Pancreas (tissue), 10 donors: ENCODE results near the gene ACOXL. TPM values are rescaled to one million over a fixed set of nuclear protein-coding genes. Genes with fewer than 3 reads are reported as not detected.

Experiments
- ATAC-seq, 4 donors: fragments of 200-7000 bp; cut with Tn5 transposase; one replicate each; pipeline versions ENCODE4 v1.8.0 to v1.9.1; 2020; ENCODE audit warnings: mild to moderate bottlenecking in 4 of 4, moderate library complexity in 4 of 4
- DNase-seq, 6 donors: peaks; one replicate each; pipeline ENCODE4 v3.0.0-alpha.2; 2020
- FAIRE-seq: peaks from 2 replicates; lab custom pipeline; 2012; peaks lifted over from hg19 to GRCh38; lab: Jason Lieb, UNC
- H3K27ac ChIP-seq, 4 donors: fragments of 200-600 bp; sonication (generic); 1 replicate in 3 of 4; 2 replicates in 1 of 4; pipeline versions ENCODE4 v1.5.0 to v1.8.0; 2020
- H3K27me3 ChIP-seq, 4 donors: fragments of 200-600 bp; one replicate each; pipeline ENCODE4 v1.8.0; 2021
- H3K36me3 ChIP-seq, 3 donors: fragments of 200-600 bp; sonication (generic) in 1 of 3; one replicate each; pipeline versions ENCODE4 v1.5.0 to v1.8.0; 2020 to 2021
- H3K4me1 ChIP-seq, 3 donors: fragments of 200-600 bp; one replicate each; pipeline ENCODE4 v1.8.0; 2021
- H3K4me3 ChIP-seq, 4 donors: fragments of 200-600 bp; sonication (generic) in 2 of 4; one replicate each; pipeline versions ENCODE4 v1.5.0 to v1.8.0; 2020 to 2021
- H3K9me3 ChIP-seq, 4 donors: fragments of 200-600 bp; one replicate each; pipeline ENCODE4 v1.8.0; 2021
- WGBS, 2 donors: extraction: QIAGEN DNeasy Blood & Tissue Kit; methylation state at CpG; one replicate each; pipeline ENCODE4 v1.1.7; 2013; 5-methylcytosine and 5-hydroxymethylcytosine counted together
- intact Hi-C, 3 donors: fragments of 100-400 bp; cut with DNase I; formaldehyde crosslinking; loops; one replicate each; pipeline versions ENCODE4 v1.11.1 to v1.14.2; 2022
- polyA plus RNA-seq, 2 donors: library from polyadenylated mRNA; stranded (reverse); fragments of 200-250 nt; gene quantifications; one replicate each; pipeline ENCODE4 v1.2.3, GENCODE V29; 2013
- total RNA-seq, 6 donors: library from RNA; stranded (reverse); fragmentation: NEBNext Ultra II Directional in 4 of 6; extraction: Animal tissue kit (Norgen Biotek cat#: 25700) in 4 of 6; gene quantifications; one replicate each; pipeline versions ENCODE4 v1.2.1 to v1.2.4, GENCODE V29; 2021 to 2023
- TF ChIP-seq, protein P1 (sequence below), 4 donors: fragments of 200-600 bp; sonication (generic) in 3 of 4; IDR thresholded peaks; one replicate each; pipeline versions ENCODE4 v1.5.0 to v1.8.0; 2021; ENCODE audit warnings: antibody characterized with exemption in 4 of 4
- donor health status: healthy with polysubstance abuse.
- donor health status: DM: no; HTN: no; CAD: no; lungs with moderate emphysema.
- donor health status: DM: no; HTN: no; CAD: no.
- donor health status: control.
- donor health status: control.
- donor health status: Bipolar disorder and iron deficiency.
- donor health status: DM: yes; HTN: yes; CAD: no.
- donor health status: DM: no; HTN: no; CAD: no.
- donor health status: DM: no; HTN: no; CAD: no.
- donor health status: DM: yes; HTN: yes; CAD: no.

ACOXL gene
- total and polyA plus RNA-seq, 8 donors, result 0.06 to 0.75 (median 0.21) TPM; not detected in 2

GRCh38 chr2:110843496-110843895, 111.1 kb downstream of the ACOXL start:
- H3K27me3 ChIP-seq, result no peaks in the 10 kb centered on the region
- TF ChIP-seq, protein P1, sequence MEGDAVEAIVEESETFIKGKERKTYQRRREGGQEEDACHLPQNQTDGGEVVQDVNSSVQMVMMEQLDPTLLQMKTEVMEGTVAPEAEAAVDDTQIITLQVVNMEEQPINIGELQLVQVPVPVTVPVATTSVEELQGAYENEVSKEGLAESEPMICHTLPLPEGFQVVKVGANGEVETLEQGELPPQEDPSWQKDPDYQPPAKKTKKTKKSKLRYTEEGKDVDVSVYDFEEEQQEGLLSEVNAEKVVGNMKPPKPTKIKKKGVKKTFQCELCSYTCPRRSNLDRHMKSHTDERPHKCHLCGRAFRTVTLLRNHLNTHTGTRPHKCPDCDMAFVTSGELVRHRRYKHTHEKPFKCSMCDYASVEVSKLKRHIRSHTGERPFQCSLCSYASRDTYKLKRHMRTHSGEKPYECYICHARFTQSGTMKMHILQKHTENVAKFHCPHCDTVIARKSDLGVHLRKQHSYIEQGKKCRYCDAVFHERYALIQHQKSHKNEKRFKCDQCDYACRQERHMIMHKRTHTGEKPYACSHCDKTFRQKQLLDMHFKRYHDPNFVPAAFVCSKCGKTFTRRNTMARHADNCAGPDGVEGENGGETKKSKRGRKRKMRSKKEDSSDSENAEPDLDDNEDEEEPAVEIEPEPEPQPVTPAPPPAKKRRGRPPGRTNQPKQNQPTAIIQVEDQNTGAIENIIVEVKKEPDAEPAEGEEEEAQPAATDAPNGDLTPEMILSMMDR (IDR thresholded peaks at IDR 0.05), result no peak
- no peak overlapping the region for H3K4me3 ChIP-seq
- H3K9me3 ChIP-seq, result no peaks in the 10 kb centered on the region
- 39 to 44% methylated on average over 2 of the region's 2 CpGs for WGBS, 2 donors
- H3K27ac ChIP-seq, result no peak overlapping the region
- FAIRE-seq (no peak), DNase-seq (no peak), ATAC-seq (no peak)
- intact Hi-C loops, result no loop called here
- H3K4me1 ChIP-seq, result no peaks in the 10 kb centered on the region
- no peaks in the 10 kb centered on the region for H3K36me3 ChIP-seq

- ATAC-seq (no peak), DNase-seq (no peak), FAIRE-seq (no peak)
- 69 to 75% methylated on average over 8 of the region's 8 CpGs for WGBS, 2 donors
- H3K27me3 ChIP-seq, result no peaks in the 10 kb centered on the region
- no peaks in the 10 kb centered on the region for H3K36me3 ChIP-seq
- no peaks in the 10 kb centered on the region for H3K9me3 ChIP-seq
- no peaks in the 10 kb centered on the region for H3K4me1 ChIP-seq
- TF ChIP-seq, protein P1 (IDR thresholded peaks at IDR 0.05), result no peak
- H3K4me3 ChIP-seq, result no peak overlapping the region
- H3K27ac ChIP-seq, result no peak overlapping the region
- intact Hi-C loops, result no loop called here
These were observed 111.7 kb downstream of the ACOXL start for GRCh38 chr2:110843959-110844510.

- 86 to 92% methylated on average over 9 of the region's 9 CpGs for WGBS, 2 donors
- intact Hi-C loops, result no loop called here
- Histone ChIP-seq H3K27ac (no peak overlapping the region), H3K9me3 (no peaks in the 10 kb centered on the region), H3K4me3 (no peak overlapping the region), H3K27me3 (no peaks in the 10 kb centered on the region), H3K36me3 (no peaks in the 10 kb centered on the region), H3K4me1 (no peaks in the 10 kb centered on the region)
- FAIRE-seq (no peak), DNase-seq (no peak), ATAC-seq (no peak)
- TF ChIP-seq, protein P1 (IDR thresholded peaks at IDR 0.05), result no peak
These were observed 115.3 kb downstream of the ACOXL start for GRCh38 chr2:110847651-110848050.

- FAIRE-seq (no peak), ATAC-seq (no peak), DNase-seq (no peak)
- no peaks in the 10 kb centered on the region for H3K36me3 ChIP-seq
- no peak overlapping the region for H3K27ac ChIP-seq
- 66 to 87% methylated on average over 2 of the region's 2 CpGs for WGBS, 2 donors
- H3K9me3 ChIP-seq, result no peaks in the 10 kb centered on the region
- H3K4me1 ChIP-seq, result no peaks in the 10 kb centered on the region
- intact Hi-C loops, result no loop called here
- no peak overlapping the region for H3K4me3 ChIP-seq
- TF ChIP-seq, protein P1 (IDR thresholded peaks at IDR 0.05), result no peak
- H3K27me3 ChIP-seq, result no peaks in the 10 kb centered on the region
These were observed 115.7 kb downstream of the ACOXL start for GRCh38 chr2:110848071-110848470.

DNA sequence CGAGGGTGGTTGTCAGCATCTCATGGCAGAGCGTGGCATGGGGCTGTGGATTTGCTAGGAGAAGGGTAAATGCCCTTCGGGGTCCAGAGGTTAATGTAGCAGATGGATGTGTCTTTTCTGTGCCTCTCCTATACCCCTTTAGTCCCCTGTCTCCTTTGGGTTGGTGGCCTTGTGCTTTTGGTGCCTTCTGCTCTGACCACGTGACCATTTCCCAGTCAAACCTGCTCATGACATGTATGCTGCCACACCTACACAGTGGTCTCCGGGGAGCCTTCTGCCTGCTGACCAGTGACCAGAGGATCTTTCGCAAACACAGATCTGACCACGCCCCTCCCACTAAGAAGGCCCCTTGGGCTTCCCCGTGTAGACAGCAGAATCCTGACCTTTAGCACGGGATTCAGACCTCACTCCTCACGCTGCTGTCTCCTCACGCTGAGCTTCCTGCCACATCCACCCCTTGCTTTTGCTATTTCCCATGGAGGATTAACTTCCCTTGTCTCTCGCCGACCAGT, 116.2 kb downstream of the ACOXL start:
- 74 to 80% methylated on average over 13 of the region's 13 CpGs for WGBS, 2 donors
- TF ChIP-seq, protein P1 (IDR thresholded peaks at IDR 0.05), result no peak

More for the DNA sequence above, 116.2 kb downstream of the ACOXL start:
- no peaks in the 10 kb centered on the region for H3K9me3 ChIP-seq
- intact Hi-C loops, result no loop called here
- FAIRE-seq (no peak), ATAC-seq (no peak), DNase-seq (no peak)
- no peak overlapping the region for H3K4me3 ChIP-seq
- no peaks in the 10 kb centered on the region for H3K27me3 ChIP-seq
- no peak overlapping the region for H3K27ac ChIP-seq
- H3K36me3 ChIP-seq, result no peaks in the 10 kb centered on the region
- H3K4me1 ChIP-seq, result no peaks in the 10 kb centered on the region
